Measurements from ENCODE around the gene HSPA9.
A peak's percentile ranks its signal among the peaks of the same experiment; 100 is the strongest.

The HSPA9 gene

GRCh38 chr5:138542180-138542955 is 32.8 kb downstream of the HSPA9 start:
- no peaks in the 10 kb centered on the region for H3K27me3 ChIP-seq (ENCODE audit: insufficient read depth, low read length)
- H3K9me3 ChIP-seq (ENCODE audit: insufficient read depth, low read depth, low read length) = no peaks in the 10 kb centered on the region
- peak overlapping the region; percentile 95 for H3K27ac ChIP-seq (ENCODE audit: low read depth, low read length)
- peaks cover 32% of the 10 kb centered on the region for H3K36me3 ChIP-seq (ENCODE audit: insufficient read depth, low read length)
- peak overlapping the region; percentile 88 for H3K4me3 ChIP-seq (ENCODE audit: low read length)
- peak overlapping the region; percentile 97 for H3K9ac ChIP-seq (ENCODE audit: low read depth, low read length)
- under 1% methylated on average over 46 of the region's 47 CpGs for WGBS
- peaks cover 22% of the 10 kb centered on the region for H3K4me1 ChIP-seq (ENCODE audit: insufficient read depth, low read length)

- WGBS = 27% methylated on average over 6 of the region's 6 CpGs
- Histone ChIP-seq H3K4me1 (ENCODE audit: insufficient read depth, low read length) (peaks cover 22% of the 10 kb centered on the region), H3K4me3 (ENCODE audit: low read length) (peak overlapping the region; percentile 88), H3K36me3 (ENCODE audit: insufficient read depth, low read length) (peaks cover 40% of the 10 kb centered on the region), H3K27me3 (ENCODE audit: insufficient read depth, low read length) (no peaks in the 10 kb centered on the region), H3K27ac (ENCODE audit: low read depth, low read length) (peak overlapping the region; percentile 95), H3K9me3 (ENCODE audit: insufficient read depth, low read depth, low read length) (no peaks in the 10 kb centered on the region), H3K9ac (ENCODE audit: low read depth, low read length) (peak overlapping the region; percentile 97)
Measured at GRCh38 chr5:138541511-138542179, 33.6 kb downstream of the HSPA9 start.

- Histone ChIP-seq H3K9me3 (ENCODE audit: insufficient read depth, low read depth, low read length) (no peaks in the 10 kb centered on the region), H3K27me3 (ENCODE audit: insufficient read depth, low read length) (no peaks in the 10 kb centered on the region), H3K9ac (ENCODE audit: low read depth, low read length) (no peak overlapping the region), H3K36me3 (ENCODE audit: insufficient read depth, low read length) (peaks cover 50% of the 10 kb centered on the region), H3K4me3 (ENCODE audit: low read length) (no peak overlapping the region), H3K27ac (ENCODE audit: low read depth, low read length) (no peak overlapping the region), H3K4me1 (ENCODE audit: insufficient read depth, low read length) (peaks cover 16% of the 10 kb centered on the region)
Measured at GRCh38 chr5:138539791-138540190, 35.4 kb downstream of the HSPA9 start.

GRCh38 chr5:138538943-138539627 is 36.1 kb downstream of the HSPA9 start:
- Histone ChIP-seq H3K9ac (ENCODE audit: low read depth, low read length) (no peak overlapping the region), H3K9me3 (ENCODE audit: insufficient read depth, low read depth, low read length) (no peaks in the 10 kb centered on the region), H3K36me3 (ENCODE audit: insufficient read depth, low read length) (peaks cover 57% of the 10 kb centered on the region), H3K4me3 (ENCODE audit: low read length) (no peak overlapping the region), H3K27me3 (ENCODE audit: insufficient read depth, low read length) (no peaks in the 10 kb centered on the region), H3K27ac (ENCODE audit: low read depth, low read length) (no peak overlapping the region; the same call in 1 of the 2 replicates), H3K4me1 (ENCODE audit: insufficient read depth, low read length) (peaks cover 10% of the 10 kb centered on the region)
- WGBS = 93% methylated on average over 2 of the region's 2 CpGs

- Histone ChIP-seq H3K9ac (ENCODE audit: low read depth, low read length) (no peak overlapping the region), H3K27ac (ENCODE audit: low read depth, low read length) (no peak overlapping the region), H3K36me3 (ENCODE audit: insufficient read depth, low read length) (peaks cover 71% of the 10 kb centered on the region), H3K4me3 (ENCODE audit: low read length) (no peak overlapping the region), H3K4me1 (ENCODE audit: insufficient read depth, low read length) (peaks cover 10% of the 10 kb centered on the region), H3K9me3 (ENCODE audit: insufficient read depth, low read depth, low read length) (no peaks in the 10 kb centered on the region), H3K27me3 (ENCODE audit: insufficient read depth, low read length) (no peaks in the 10 kb centered on the region)
- WGBS = 96% methylated on average over 2 of the region's 4 CpGs
Measured at GRCh38 chr5:138536665-138537315, 38.4 kb downstream of the HSPA9 start.

- Histone ChIP-seq H3K27ac (ENCODE audit: low read depth, low read length) (no peak overlapping the region), H3K4me3 (ENCODE audit: low read length) (no peak overlapping the region), H3K9me3 (ENCODE audit: insufficient read depth, low read depth, low read length) (no peaks in the 10 kb centered on the region), H3K36me3 (ENCODE audit: insufficient read depth, low read length) (peaks cover 68% of the 10 kb centered on the region), H3K9ac (ENCODE audit: low read depth, low read length) (no peak overlapping the region), H3K27me3 (ENCODE audit: insufficient read depth, low read length) (no peaks in the 10 kb centered on the region), H3K4me1 (ENCODE audit: insufficient read depth, low read length) (peaks cover 6% of the 10 kb centered on the region)
- 67% methylated on average over 2 of the region's 2 CpGs for WGBS
Measured at GRCh38 chr5:138536215-138536614, 39.0 kb downstream of the HSPA9 start.

GRCh38 chr5:138533973-138534941 is 40.9 kb downstream of the HSPA9 start:
- Histone ChIP-seq H3K4me1 (ENCODE audit: insufficient read depth, low read length) (0 out of 2 replicates have a peak, but pooled peaks cover 3% of the 10 kb centered on the region), H3K27ac (ENCODE audit: low read depth, low read length) (no peak overlapping the region), H3K36me3 (ENCODE audit: insufficient read depth, low read length) (peaks cover 56% of the 10 kb centered on the region), H3K4me3 (ENCODE audit: low read length) (no peak overlapping the region), H3K9me3 (ENCODE audit: insufficient read depth, low read depth, low read length) (no peaks in the 10 kb centered on the region), H3K27me3 (ENCODE audit: insufficient read depth, low read length) (no peaks in the 10 kb centered on the region), H3K9ac (ENCODE audit: low read depth, low read length) (no peak overlapping the region)
- WGBS = 97% methylated on average over 5 of the region's 5 CpGs

GRCh38 chr5:138529812-138530211 is 45.4 kb downstream of the HSPA9 start:
- H3K9ac ChIP-seq (ENCODE audit: low read depth, low read length) = no peak overlapping the region
- H3K27me3 ChIP-seq (ENCODE audit: insufficient read depth, low read length) = no peaks in the 10 kb centered on the region
- no peak overlapping the region for H3K4me3 ChIP-seq (ENCODE audit: low read length)
- H3K36me3 ChIP-seq (ENCODE audit: insufficient read depth, low read length) = peaks cover 59% of the 10 kb centered on the region
- no peaks in the 10 kb centered on the region for H3K9me3 ChIP-seq (ENCODE audit: insufficient read depth, low read depth, low read length)
- 93% methylated on average over 8 of the region's 8 CpGs for WGBS
- no peak overlapping the region for H3K27ac ChIP-seq (ENCODE audit: low read depth, low read length)
- H3K4me1 ChIP-seq (ENCODE audit: insufficient read depth, low read length) = 0 out of 2 replicates have a peak, but pooled peaks cover 5% of the 10 kb centered on the region

- 92% methylated on average over 7 of the region's 7 CpGs for WGBS
- H3K9me3 ChIP-seq (ENCODE audit: insufficient read depth, low read depth, low read length) = no peaks in the 10 kb centered on the region
- 0 out of 2 replicates have a peak, but pooled peaks cover 5% of the 10 kb centered on the region for H3K4me1 ChIP-seq (ENCODE audit: insufficient read depth, low read length)
Measured at GRCh38 chr5:138528744-138529469, 46.3 kb downstream of the HSPA9 start.

More at GRCh38 chr5:138528744-138529469, 46.3 kb downstream of the HSPA9 start:
- Histone ChIP-seq H3K36me3 (ENCODE audit: insufficient read depth, low read length) (peaks cover 52% of the 10 kb centered on the region), H3K9ac (ENCODE audit: low read depth, low read length) (peak overlapping the region; percentile 30; the same call in 1 of the 2 replicates), H3K27ac (ENCODE audit: low read depth, low read length) (no peak overlapping the region), H3K27me3 (ENCODE audit: insufficient read depth, low read length) (no peaks in the 10 kb centered on the region), H3K4me3 (ENCODE audit: low read length) (no peak overlapping the region)
